Vagina (tissue), 2 donors: ENCODE measurements around the gene TGFB2.

Experiments used
- POLR2A ChIP-seq, 2 donors: fragments of 450-650 bp; IDR thresholded peaks; one replicate each; pipeline ENCODE4 v1.6.1; 2017; ENCODE audit warnings: antibody characterized with exemption in 2 of 2, mild to moderate bottlenecking in 2 of 2, moderate library complexity in 2 of 2
- POLR2AphosphoS5 ChIP-seq, 2 donors: sonication (generic); formaldehyde crosslinking; IDR thresholded peaks; one replicate each; pipeline ENCODE4 v1.9.0; 2017; ENCODE audit warnings: antibody characterized with exemption in 2 of 2, mild to moderate bottlenecking in 2 of 2, low read depth in 1 of 2; ENCODE audit not compliant: insufficient read depth in 1 of 2
- TF ChIP-seq, protein P1 (sequence below), 3 experiments: fragments of 450-650 bp in 2 of 3; fragments of 200-600 bp in 1 of 3; sonication (generic) in 1 of 3; IDR thresholded peaks; one replicate each; pipeline ENCODE4 v1.5.1; 2017 to 2019; ENCODE audit warnings: antibody characterized with exemption in 3 of 3, mild to moderate bottlenecking in 2 of 3, moderate library complexity in 2 of 3

DNA sequence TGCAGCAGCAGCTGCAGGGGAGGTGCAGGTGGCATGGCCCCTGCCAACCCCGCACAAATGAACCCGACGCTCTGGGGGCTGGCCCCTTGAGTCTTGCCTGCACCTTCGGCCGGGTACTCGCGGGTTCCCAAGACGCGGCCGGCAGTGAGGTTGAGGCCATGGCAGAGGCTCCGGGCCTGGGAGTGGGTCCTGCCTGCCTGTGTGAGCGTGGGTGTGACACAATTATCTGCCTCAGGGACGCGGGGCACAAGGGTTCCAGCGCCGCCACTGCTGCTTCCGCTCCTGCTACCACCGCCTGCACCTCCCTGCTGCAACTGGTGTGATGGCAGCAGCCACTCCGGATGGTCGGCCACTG lies 20.9 kb upstream of the TGFB2 start:
- TF ChIP-seq, protein P1, sequence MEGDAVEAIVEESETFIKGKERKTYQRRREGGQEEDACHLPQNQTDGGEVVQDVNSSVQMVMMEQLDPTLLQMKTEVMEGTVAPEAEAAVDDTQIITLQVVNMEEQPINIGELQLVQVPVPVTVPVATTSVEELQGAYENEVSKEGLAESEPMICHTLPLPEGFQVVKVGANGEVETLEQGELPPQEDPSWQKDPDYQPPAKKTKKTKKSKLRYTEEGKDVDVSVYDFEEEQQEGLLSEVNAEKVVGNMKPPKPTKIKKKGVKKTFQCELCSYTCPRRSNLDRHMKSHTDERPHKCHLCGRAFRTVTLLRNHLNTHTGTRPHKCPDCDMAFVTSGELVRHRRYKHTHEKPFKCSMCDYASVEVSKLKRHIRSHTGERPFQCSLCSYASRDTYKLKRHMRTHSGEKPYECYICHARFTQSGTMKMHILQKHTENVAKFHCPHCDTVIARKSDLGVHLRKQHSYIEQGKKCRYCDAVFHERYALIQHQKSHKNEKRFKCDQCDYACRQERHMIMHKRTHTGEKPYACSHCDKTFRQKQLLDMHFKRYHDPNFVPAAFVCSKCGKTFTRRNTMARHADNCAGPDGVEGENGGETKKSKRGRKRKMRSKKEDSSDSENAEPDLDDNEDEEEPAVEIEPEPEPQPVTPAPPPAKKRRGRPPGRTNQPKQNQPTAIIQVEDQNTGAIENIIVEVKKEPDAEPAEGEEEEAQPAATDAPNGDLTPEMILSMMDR (IDR thresholded peaks at IDR 0.05) = no peak
- no peak for TF ChIP-seq POLR2A (IDR thresholded peaks at IDR 0.05)
- TF ChIP-seq POLR2AphosphoS5 (IDR thresholded peaks at IDR 0.05; ENCODE audit: insufficient read depth in 1 of 2, low read depth in 1 of 2) = no peak
